ENCODE measurements around the gene QRFPR.

QRFPR gene

GRCh38 chr4:121340247-121340646 lies 40.6 kb downstream of the QRFPR start:
- no peak for DNase-seq (ENCODE audit: low read depth in 2 of 2)
- no peak overlapping the region for H3K4me3 ChIP-seq (replicated peaks in 1 of 2; ENCODE audit: low read depth in 2 of 2, low read length in 2 of 2)
- TF ChIP-seq CTCF (IDR thresholded peaks at IDR 0.05; ENCODE audit: low read depth, low read length): no peak

- H3K4me3 ChIP-seq (replicated peaks in 1 of 2; ENCODE audit: low read depth in 2 of 2, low read length in 2 of 2): no peak overlapping the region
- TF ChIP-seq CTCF (IDR thresholded peaks at IDR 0.05; ENCODE audit: low read depth, low read length): no peak
- DNase-seq (ENCODE audit: low read depth in 2 of 2): no peak
Observed at GRCh38 chr4:121339824-121340223, 41.0 kb downstream of the QRFPR start.

- DNase-seq (ENCODE audit: low read depth in 2 of 2): no peak
- no peak overlapping the region for H3K4me3 ChIP-seq (replicated peaks in 1 of 2; ENCODE audit: low read depth in 2 of 2, low read length in 2 of 2)
- TF ChIP-seq CTCF (IDR thresholded peaks at IDR 0.05; ENCODE audit: low read depth, low read length): no peak
Observed at GRCh38 chr4:121339307-121339706, 41.5 kb downstream of the QRFPR start.

- no peak overlapping the region for H3K4me3 ChIP-seq (replicated peaks in 1 of 2; ENCODE audit: low read depth in 2 of 2, low read length in 2 of 2)
- TF ChIP-seq CTCF (IDR thresholded peaks at IDR 0.05; ENCODE audit: low read depth, low read length): no peak
- DNase-seq (ENCODE audit: low read depth in 2 of 2): no peak
Observed at GRCh38 chr4:121338518-121338917, 42.3 kb downstream of the QRFPR start.

GRCh38 chr4:121336706-121337105 lies 44.1 kb downstream of the QRFPR start:
- no peak for TF ChIP-seq CTCF (IDR thresholded peaks at IDR 0.05; ENCODE audit: low read depth, low read length)
- no peak overlapping the region for H3K4me3 ChIP-seq (replicated peaks in 1 of 2; ENCODE audit: low read depth in 2 of 2, low read length in 2 of 2)
- DNase-seq (ENCODE audit: low read depth in 2 of 2): no peak

- TF ChIP-seq CTCF (IDR thresholded peaks at IDR 0.05; ENCODE audit: low read depth, low read length): no peak
- no peak overlapping the region for H3K4me3 ChIP-seq (replicated peaks in 1 of 2; ENCODE audit: low read depth in 2 of 2, low read length in 2 of 2)
- DNase-seq (ENCODE audit: low read depth in 2 of 2): no peak
Observed at GRCh38 chr4:121330180-121330665, 50.6 kb downstream of the QRFPR start.

- TF ChIP-seq CTCF (IDR thresholded peaks at IDR 0.05; ENCODE audit: low read depth, low read length): no peak
- DNase-seq (ENCODE audit: low read depth in 2 of 2): no peak
- H3K4me3 ChIP-seq (replicated peaks in 1 of 2; ENCODE audit: low read depth in 2 of 2, low read length in 2 of 2): no peak overlapping the region
Observed at GRCh38 chr4:121326597-121326996, 54.2 kb downstream of the QRFPR start.

All from cardiac fibroblast (primary cell).